ENCODE results near the gene P2RY12. TPM values are rescaled to one million over a fixed set of nuclear protein-coding genes. Genes with fewer than 3 reads are reported as not detected.

Gene P2RY12
- total and polyA plus RNA-seq, 10 of the 15 experiments (the other 5 are each of a cell fraction or from before 2014, with no cell fraction given) = 0.27 to 1.0 (median 0.66) TPM; not detected in 2

DNA sequence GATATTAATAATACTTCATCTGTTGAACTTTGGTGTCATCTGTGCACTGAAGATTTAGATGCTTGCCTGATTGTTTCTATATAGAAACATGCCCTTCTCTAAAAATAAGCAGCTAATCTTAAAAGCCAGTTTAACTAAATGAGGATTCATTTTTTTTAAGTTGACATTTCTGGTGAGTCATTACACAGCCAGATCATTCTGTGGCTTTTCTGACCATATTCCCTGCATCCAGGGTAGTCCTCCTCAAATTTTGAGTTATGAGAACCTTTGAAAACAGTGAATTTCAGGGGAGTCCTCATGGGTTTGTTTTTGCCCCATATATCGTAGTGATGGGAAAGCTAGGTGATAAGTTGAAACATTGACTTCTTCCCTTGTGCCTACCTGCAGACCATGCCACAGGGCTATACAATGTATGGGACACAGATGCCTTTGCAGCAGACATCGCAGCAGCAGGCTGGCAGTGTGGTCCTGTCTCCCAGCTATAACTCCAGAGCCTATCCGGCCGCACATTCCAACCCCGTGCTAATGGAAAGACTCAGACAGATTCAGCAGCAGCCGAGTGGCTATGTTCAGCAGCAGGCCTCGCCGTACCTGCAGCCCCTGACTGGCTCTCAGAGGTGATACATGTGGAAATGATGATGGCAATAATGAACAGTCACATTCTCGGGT lies 26.5 kb upstream of the P2RY12 start (continued):
- TF ChIP-seq PBX3 (IDR thresholded peaks at IDR 0.05; ENCODE audit: insufficient replicate concordance, low read depth, low read length) = no peak
- TF ChIP-seq SMC3 (IDR thresholded peaks at IDR 0.05; ENCODE audit: borderline replicate concordance, low read length) = no peak
- TF ChIP-seq TAF1 (IDR thresholded peaks at IDR 0.05; ENCODE audit: borderline replicate concordance, low read depth, low read length) = no peak
- no peak for TF ChIP-seq MYB (IDR thresholded peaks at IDR 0.05; ENCODE audit: borderline replicate concordance, low read depth, low read length)
- TF ChIP-seq SMARCA5 (IDR thresholded peaks at IDR 0.05) = no peak
- TF ChIP-seq, protein P1, sequence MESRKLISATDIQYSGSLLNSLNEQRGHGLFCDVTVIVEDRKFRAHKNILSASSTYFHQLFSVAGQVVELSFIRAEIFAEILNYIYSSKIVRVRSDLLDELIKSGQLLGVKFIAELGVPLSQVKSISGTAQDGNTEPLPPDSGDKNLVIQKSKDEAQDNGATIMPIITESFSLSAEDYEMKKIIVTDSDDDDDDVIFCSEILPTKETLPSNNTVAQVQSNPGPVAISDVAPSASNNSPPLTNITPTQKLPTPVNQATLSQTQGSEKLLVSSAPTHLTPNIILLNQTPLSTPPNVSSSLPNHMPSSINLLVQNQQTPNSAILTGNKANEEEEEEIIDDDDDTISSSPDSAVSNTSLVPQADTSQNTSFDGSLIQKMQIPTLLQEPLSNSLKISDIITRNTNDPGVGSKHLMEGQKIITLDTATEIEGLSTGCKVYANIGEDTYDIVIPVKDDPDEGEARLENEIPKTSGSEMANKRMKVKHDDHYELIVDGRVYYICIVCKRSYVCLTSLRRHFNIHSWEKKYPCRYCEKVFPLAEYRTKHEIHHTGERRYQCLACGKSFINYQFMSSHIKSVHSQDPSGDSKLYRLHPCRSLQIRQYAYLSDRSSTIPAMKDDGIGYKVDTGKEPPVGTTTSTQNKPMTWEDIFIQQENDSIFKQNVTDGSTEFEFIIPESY (IDR thresholded peaks at IDR 0.05) = no peak
- TF ChIP-seq CEBPB (IDR thresholded peaks at IDR 0.05; ENCODE audit: borderline replicate concordance in 1 of 2, low read depth in 2 of 2, low read length in 2 of 2) = no peak

GRCh38 chr3:151407928-151408327 lies 23.4 kb upstream of the P2RY12 start:
- no TSS peak for BruUV-seq (replicated peaks)
- no peak for TF ChIP-seq MYB (IDR thresholded peaks at IDR 0.05; ENCODE audit: borderline replicate concordance, low read depth, low read length)
- no peak for TF ChIP-seq SIX5 (IDR thresholded peaks at IDR 0.05; ENCODE audit: low read depth, low read length, severe bottlenecking)
- TF ChIP-seq, protein P2, sequence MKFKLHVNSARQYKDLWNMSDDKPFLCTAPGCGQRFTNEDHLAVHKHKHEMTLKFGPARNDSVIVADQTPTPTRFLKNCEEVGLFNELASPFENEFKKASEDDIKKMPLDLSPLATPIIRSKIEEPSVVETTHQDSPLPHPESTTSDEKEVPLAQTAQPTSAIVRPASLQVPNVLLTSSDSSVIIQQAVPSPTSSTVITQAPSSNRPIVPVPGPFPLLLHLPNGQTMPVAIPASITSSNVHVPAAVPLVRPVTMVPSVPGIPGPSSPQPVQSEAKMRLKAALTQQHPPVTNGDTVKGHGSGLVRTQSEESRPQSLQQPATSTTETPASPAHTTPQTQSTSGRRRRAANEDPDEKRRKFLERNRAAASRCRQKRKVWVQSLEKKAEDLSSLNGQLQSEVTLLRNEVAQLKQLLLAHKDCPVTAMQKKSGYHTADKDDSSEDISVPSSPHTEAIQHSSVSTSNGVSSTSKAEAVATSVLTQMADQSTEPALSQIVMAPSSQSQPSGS (IDR thresholded peaks at IDR 0.05; ENCODE audit: low read length) = no peak
- no peak for TF ChIP-seq SMAD5 (IDR thresholded peaks at IDR 0.05; ENCODE audit: low read depth)
- no peak for TF ChIP-seq RBBP5 (conservative IDR thresholded peaks at IDR 0.05)
- no peak for TF ChIP-seq EP300 (IDR thresholded peaks at IDR 0.05; ENCODE audit: borderline replicate concordance in 1 of 2, control insufficient read depth in 1 of 2, low read depth in 2 of 2, low read length in 2 of 2)
- TF ChIP-seq NRF1 (conservative IDR thresholded peaks at IDR 0.05; ENCODE audit: low read depth, low read length) = no peak
- no peak for TF ChIP-seq NR2C1 (IDR thresholded peaks at IDR 0.05)
- no peak for TF ChIP-seq CBX5 (IDR thresholded peaks at IDR 0.05; ENCODE audit: low read depth)
- no peak for TF ChIP-seq MLLT1 (IDR thresholded peaks at IDR 0.05)
- no peak for TF ChIP-seq SREBF1 (IDR thresholded peaks at IDR 0.05; ENCODE audit: low read length)

More at GRCh38 chr3:151407928-151408327, 23.4 kb upstream of the P2RY12 start:
- no peak overlapping the region for H3K4me2 ChIP-seq (ENCODE audit: control insufficient read depth, insufficient read depth)
- no peak overlapping the region for H3K27ac ChIP-seq (ENCODE audit: control insufficient read depth, insufficient read depth)
- in situ Hi-C loops (cut with MboI) (no loop called here), intact Hi-C loops (cut with micrococcal nuclease; ENCODE audit: unreplicated experiment) (no loop called here)
- H3K9me3 ChIP-seq (replicated peaks; ENCODE audit: control insufficient read depth, insufficient read depth, low read length) = no peaks in the 10 kb centered on the region; the same call in 2 of the 3 replicates
- no peak for DNase-seq (ENCODE audit: low read depth, low spot score)
- no peaks in the 10 kb centered on the region; a peak in 2 of 4 replicates for H3K27me3 ChIP-seq (replicated peaks in 1 of 2; ENCODE audit: control insufficient read depth in 2 of 2, insufficient read depth in 2 of 2, low read length in 1 of 2)
- no peak overlapping the region for H3K9ac ChIP-seq (ENCODE audit: control insufficient read depth, insufficient read depth, low read length)
- no peak for FAIRE-seq
- CTCF ChIA-PET = interaction anchor here (0.9 to 1.8 kb wide), 2 partner anchors 10 to 32 kb away, joined by 3 to 4 read pairs; no protein-coding TSS in a partner anchor
- no peaks in the 10 kb centered on the region for H3K79me2 ChIP-seq (ENCODE audit: control insufficient read depth, insufficient read depth, low read length)
- POLR2A ChIA-PET = no interaction called here
- H2AFZ ChIP-seq (ENCODE audit: control insufficient read depth, low read depth, low read length) = no peak overlapping the region
- SMC1A ChIA-PET (ENCODE audit: uncharacterized antibody, unreplicated experiment) = interaction anchor here (0.8 to 1.5 kb wide), 3 partner anchors 23 to 32 kb away, joined by 3 read pairs; partner anchors contain the start of gene P2RY12
- no peak overlapping the region for H3K4me3 ChIP-seq
- no peaks in the 10 kb centered on the region for H3K36me3 ChIP-seq (ENCODE audit: control insufficient read depth in 2 of 2, insufficient read depth in 2 of 2, low read length in 1 of 2)
- RAD21 ChIA-PET (ENCODE audit: unreplicated experiment) = interaction anchor here (1.0 kb wide), 1 partner anchor 28 kb away, joined by 3 read pairs; no protein-coding TSS in a partner anchor
- no peaks in the 10 kb centered on the region for H3K4me1 ChIP-seq (ENCODE audit: control insufficient read depth, insufficient read depth, low read length)
- no peaks in the 10 kb centered on the region for H4K20me1 ChIP-seq (ENCODE audit: control insufficient read depth, insufficient read depth)
- WGBS (ENCODE audit: insufficient coverage, insufficient replicate concordance, low lambda C conversion rate, missing lambda C conversion rate) = 42% methylated on average over 2 of the region's 2 CpGs
- no peak for ATAC-seq
